ENCODE measurements around the gene PIGT. TPM values are rescaled to one million over a fixed set of nuclear protein-coding genes. Genes with fewer than 3 reads are reported as not detected.

Gene PIGT
- total RNA-seq, 1 experiment from 2014 or later: 101 TPM

- POLR2A ChIA-PET (ENCODE audit: unreplicated experiment): no interaction called here
- CTCF ChIA-PET: no interaction called here
- no peaks in the 10 kb centered on the region for H3K27me3 ChIP-seq (ENCODE audit: insufficient read depth, low read depth)
These were observed 45.3 kb downstream of the PIGT start for GRCh38 chr20:45461225-45461624.

GRCh38 chr20:45462711-45463509 lies 47.0 kb downstream of the PIGT start:
- intact Hi-C loops (cut with micrococcal nuclease; ENCODE audit: unreplicated experiment): loop anchor here (10.0 kb wide), 2 partner anchors 162 to 312 kb away; partner anchors contain the start of gene WFDC10A
- H3K4me1 ChIP-seq (replicated peaks; ENCODE audit: insufficient read depth): peaks cover 27% of the 10 kb centered on the region
- H3K27me3 ChIP-seq (ENCODE audit: insufficient read depth, low read depth): no peaks in the 10 kb centered on the region
- CTCF ChIA-PET: no interaction called here
- no peak for DNase-seq
- H3K9me2 ChIP-seq (ENCODE audit: insufficient read depth): no peaks in the 10 kb centered on the region
- H3K4me2 ChIP-seq: no peak overlapping the region
- no peak for TF ChIP-seq EZH2 (IDR thresholded peaks at IDR 0.05; ENCODE audit: low read depth)
- TF ChIP-seq CTCF (conservative IDR thresholded peaks at IDR 0.05): no peak
- no peak overlapping the region for H3K27ac ChIP-seq
- H3K4me3 ChIP-seq: no peak overlapping the region
- H3F3A ChIP-seq (ENCODE audit: insufficient read depth, low read depth): peaks cover 12% of the 10 kb centered on the region
- H3K9me3 ChIP-seq (ENCODE audit: insufficient read depth, low read depth): no peaks in the 10 kb centered on the region
- POLR2A ChIA-PET (ENCODE audit: unreplicated experiment): no interaction called here
- no peaks in the 10 kb centered on the region for H3K79me2 ChIP-seq (ENCODE audit: low read depth)
- no peaks in the 10 kb centered on the region for H4K20me1 ChIP-seq (ENCODE audit: insufficient read depth)
- no peaks in the 10 kb centered on the region for H3K36me3 ChIP-seq (ENCODE audit: low read depth)
- no peak overlapping the region for H2AFZ ChIP-seq
- no TSS peak for BruUV-seq (replicated peaks)

More at GRCh38 chr20:45461225-45461624, 45.3 kb downstream of the PIGT start:
- no peak overlapping the region for H3K4me2 ChIP-seq
- TF ChIP-seq CTCF (conservative IDR thresholded peaks at IDR 0.05): no peak
- no peak for TF ChIP-seq EZH2 (IDR thresholded peaks at IDR 0.05; ENCODE audit: low read depth)
- H2AFZ ChIP-seq: no peak overlapping the region
- H3K9me2 ChIP-seq (ENCODE audit: insufficient read depth): no peaks in the 10 kb centered on the region
- H3K36me3 ChIP-seq (ENCODE audit: low read depth): no peaks in the 10 kb centered on the region
- H3K9me3 ChIP-seq (ENCODE audit: insufficient read depth, low read depth): no peaks in the 10 kb centered on the region
- H3F3A ChIP-seq (ENCODE audit: insufficient read depth, low read depth): peaks cover 12% of the 10 kb centered on the region
- H3K27ac ChIP-seq: no peak overlapping the region
- DNase-seq: no peak
- no peaks in the 10 kb centered on the region for H3K79me2 ChIP-seq (ENCODE audit: low read depth)
- no peak overlapping the region for H3K4me3 ChIP-seq
- no peaks in the 10 kb centered on the region for H4K20me1 ChIP-seq (ENCODE audit: insufficient read depth)
- BruUV-seq (replicated peaks): no TSS peak
- peaks cover 24% of the 10 kb centered on the region for H3K4me1 ChIP-seq (replicated peaks; ENCODE audit: insufficient read depth)
- intact Hi-C loops (cut with micrococcal nuclease; ENCODE audit: unreplicated experiment): loop anchor here (10.0 kb wide), 2 partner anchors 164 to 314 kb away; partner anchors contain the start of gene WFDC10A

- Histone ChIP-seq H3K36me3 (ENCODE audit: low read depth) (no peaks in the 10 kb centered on the region), H3F3A (ENCODE audit: insufficient read depth, low read depth) (peaks cover 15% of the 10 kb centered on the region), H3K9me3 (ENCODE audit: insufficient read depth, low read depth) (no peaks in the 10 kb centered on the region), H3K4me3 (no peak overlapping the region), H3K4me2 (no peak overlapping the region), H4K20me1 (ENCODE audit: insufficient read depth) (no peaks in the 10 kb centered on the region), H3K27ac (no peak overlapping the region), H3K79me2 (ENCODE audit: low read depth) (no peaks in the 10 kb centered on the region), H3K9me2 (ENCODE audit: insufficient read depth) (no peaks in the 10 kb centered on the region), H3K4me1 (replicated peaks; ENCODE audit: insufficient read depth) (peaks cover 32% of the 10 kb centered on the region), H2AFZ (no peak overlapping the region), H3K27me3 (ENCODE audit: insufficient read depth, low read depth) (no peaks in the 10 kb centered on the region)
- ChIA-PET CTCF (no interaction called here), POLR2A (ENCODE audit: unreplicated experiment) (no interaction called here)
- intact Hi-C loops (cut with micrococcal nuclease; ENCODE audit: unreplicated experiment): loop anchor here (10.0 kb wide), 2 partner anchors 161 to 311 kb away; partner anchors contain the start of gene WFDC10A
- DNase-seq: no peak
- TF ChIP-seq CTCF (conservative IDR thresholded peaks at IDR 0.05) (no peak), EZH2 (IDR thresholded peaks at IDR 0.05; ENCODE audit: low read depth) (no peak)
- BruUV-seq (replicated peaks): no TSS peak
These were observed 47.8 kb downstream of the PIGT start for GRCh38 chr20:45463709-45464108.
